Mucosa of gallbladder (tissue), 1 donor: ENCODE measurements around the gene MRPL49. TPM values are rescaled to one million over a fixed set of nuclear protein-coding genes. Genes with fewer than 3 reads are reported as not detected.

ENCODE experiments used
- DNase-seq: peaks from one replicate; pipeline ENCODE4 v3.0.0-alpha.2; 2020; ENCODE audit warnings: low spot score
- total RNA-seq: library from RNA; stranded (reverse); gene quantifications from one replicate; pipeline ENCODE4 v1.2.1, GENCODE V29; 2021
- donor health status: DM: no; HTN: no; CAD: no.

The MRPL49 gene
- total RNA-seq: 46.5 TPM

DNA sequence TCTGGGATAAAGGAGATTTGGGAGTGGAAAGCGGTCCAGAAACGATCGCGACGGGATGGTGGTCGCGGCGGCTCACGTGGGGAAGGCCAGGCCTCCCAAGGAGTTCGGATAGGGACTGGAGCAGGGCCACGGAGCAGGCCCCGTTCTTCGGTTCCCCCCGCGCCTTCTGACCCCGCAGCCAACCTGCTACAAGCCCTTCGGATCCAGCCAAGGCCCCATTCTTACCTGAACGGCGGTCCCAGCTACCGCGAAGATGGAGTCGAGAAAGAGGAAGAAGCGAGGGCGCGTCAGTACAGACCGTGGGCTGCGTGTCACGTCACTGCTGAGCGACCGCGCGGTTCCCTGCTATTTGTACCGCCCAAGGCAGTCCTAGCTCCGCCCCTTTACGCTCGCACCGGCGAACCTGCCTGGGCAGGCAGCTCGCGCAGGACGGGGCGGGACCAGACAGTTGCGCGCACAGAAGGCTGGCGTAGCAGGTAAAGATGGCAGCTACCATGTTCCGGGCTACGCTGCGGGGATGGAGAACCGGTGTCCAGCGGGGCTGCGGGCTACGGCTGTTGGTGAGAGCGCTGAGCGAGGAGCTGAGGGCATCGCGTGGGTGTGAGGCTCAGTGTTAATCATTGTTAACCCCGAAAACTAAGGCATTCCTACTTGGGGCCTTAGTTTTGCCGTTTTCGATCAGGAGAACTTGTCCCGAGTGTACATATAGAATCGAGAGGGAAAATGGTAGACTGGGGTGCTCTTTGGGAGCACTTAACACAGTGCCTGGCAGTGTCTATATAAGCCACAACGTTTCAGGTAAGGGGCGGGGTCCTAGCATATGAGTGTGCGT lies at the start of gene MRPL49, which contains the start of gene FAU:
MRPL49 (plus strand) TSS at position 457 of the 832 bp plus-strand sequence; CDS start at position 483, 26 bp downstream.
FAU (minus strand) TSS at position 270 of the 832 bp plus-strand sequence. CDS start 321 bp downstream, outside the sequence.
- DNase-seq: peak; percentile 99

DNA sequence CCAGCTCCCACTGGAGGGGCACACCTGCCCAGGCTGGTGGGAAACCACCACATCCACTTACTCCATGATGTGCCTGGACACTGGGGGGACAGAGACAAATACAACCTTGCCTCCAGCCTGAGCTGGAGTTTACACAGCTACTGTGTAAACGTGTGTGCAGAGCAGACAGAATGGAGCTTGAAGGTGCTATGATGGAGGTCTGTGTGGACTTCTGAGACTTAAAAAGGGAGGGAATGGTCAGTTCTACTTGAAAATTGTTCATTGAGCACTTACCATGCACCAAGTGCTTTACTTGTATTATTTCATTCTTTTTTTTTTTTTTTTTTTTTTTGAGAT lies 49.5 kb upstream of the MRPL49 start:
- no peak for DNase-seq

DNA sequence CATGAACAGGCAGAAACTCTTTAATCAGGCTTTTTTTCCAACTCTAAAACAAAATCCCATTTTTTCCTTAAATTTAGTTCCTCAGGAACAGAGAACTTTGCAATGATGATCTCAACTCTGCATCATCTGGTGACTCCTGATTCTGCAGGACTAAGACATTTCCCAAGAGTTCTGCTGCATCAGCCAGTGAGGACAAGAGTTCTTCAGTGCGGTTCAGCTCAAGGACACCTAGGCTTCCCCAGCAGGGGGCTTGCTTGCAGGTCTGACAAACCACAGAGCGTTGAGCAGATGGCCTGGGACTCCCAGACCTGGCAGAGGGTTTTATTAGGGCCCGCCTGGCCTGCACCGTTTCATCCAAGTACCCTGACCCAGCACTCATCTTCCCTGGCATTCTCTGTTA lies 44.7 kb upstream of the MRPL49 start:
- no peak for DNase-seq

DNA sequence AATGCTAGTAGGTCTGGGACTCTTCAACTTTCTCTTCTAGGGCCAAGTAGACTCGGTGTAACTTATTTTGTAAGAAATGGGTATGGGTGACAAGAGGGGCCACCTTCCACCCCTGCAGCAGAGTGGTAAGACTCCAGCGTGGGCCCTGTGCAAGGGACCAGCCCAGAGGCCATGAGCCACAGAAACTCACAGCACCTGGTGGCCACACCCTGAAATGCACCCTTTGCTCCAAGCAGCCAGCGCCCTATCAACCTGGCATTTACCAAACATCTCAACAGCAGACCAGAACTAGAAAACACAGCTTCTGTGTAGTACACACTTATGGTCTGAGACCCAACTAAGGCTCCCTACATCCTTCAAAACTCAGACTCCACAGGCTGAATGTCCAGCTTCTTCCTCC lies 44.0 kb upstream of the MRPL49 start:
- DNase-seq: peak; percentile 52

DNA sequence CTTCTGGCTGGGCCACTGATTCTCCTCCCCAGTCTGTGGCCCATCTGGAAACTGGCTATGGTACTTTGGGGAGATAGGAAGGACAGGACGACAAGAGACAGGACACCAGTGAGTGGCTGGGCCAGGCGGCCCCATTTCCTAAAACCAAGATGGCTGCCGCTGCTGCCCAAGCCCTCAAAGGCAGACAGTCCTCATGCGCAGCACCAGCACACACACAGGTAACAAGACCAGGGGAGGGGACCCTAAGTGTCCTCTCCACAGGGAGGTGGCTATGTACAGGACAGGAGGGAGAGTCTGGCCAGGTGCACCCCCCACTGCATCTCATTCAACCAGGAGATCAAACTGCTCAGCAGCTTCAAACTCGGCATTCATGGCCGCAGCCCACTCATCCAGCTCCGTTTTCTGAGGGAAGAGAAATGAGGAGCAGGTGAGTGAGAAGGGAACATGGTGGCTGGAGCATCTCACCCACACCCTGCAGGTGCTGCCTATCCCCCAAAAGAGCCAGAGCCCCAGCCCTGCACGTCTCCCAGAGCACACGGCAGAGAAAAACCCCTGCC lies 43.3 kb upstream of the MRPL49 start:
- no peak for DNase-seq

DNA sequence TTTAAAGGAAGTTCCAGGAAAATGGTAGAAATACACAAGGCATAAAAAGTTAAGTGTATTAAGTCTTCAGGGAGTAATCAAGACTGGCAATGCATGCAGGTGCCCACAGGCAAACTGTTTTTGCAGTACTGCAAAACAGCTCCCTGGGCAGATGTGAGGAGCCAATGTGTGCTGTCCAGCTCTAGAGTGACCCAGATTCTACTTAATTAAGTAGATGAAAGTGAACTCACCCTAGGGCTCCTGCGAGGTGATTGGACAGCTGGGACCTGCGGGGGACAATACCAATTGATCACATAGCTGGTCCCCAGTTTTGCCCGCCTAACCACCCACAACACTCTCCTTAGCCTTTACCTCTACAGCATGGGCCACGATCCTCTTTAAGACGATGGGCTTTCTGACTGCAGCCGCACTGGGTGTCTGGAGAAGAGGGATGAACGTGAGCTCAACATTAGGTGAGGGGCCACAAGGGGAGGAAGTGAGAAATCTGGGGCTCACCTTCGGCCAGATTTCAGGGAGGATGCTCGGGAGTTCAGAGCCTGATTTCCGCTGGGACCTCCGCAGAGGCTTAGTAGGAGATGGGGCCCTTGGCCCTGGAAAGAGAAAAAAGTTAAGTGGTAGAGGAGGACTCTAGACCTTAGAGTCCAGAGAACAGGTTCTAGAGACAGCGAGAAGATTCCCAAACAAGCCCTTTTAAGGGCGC lies 38.8 kb upstream of the MRPL49 start:
- DNase-seq: no peak

DNA sequence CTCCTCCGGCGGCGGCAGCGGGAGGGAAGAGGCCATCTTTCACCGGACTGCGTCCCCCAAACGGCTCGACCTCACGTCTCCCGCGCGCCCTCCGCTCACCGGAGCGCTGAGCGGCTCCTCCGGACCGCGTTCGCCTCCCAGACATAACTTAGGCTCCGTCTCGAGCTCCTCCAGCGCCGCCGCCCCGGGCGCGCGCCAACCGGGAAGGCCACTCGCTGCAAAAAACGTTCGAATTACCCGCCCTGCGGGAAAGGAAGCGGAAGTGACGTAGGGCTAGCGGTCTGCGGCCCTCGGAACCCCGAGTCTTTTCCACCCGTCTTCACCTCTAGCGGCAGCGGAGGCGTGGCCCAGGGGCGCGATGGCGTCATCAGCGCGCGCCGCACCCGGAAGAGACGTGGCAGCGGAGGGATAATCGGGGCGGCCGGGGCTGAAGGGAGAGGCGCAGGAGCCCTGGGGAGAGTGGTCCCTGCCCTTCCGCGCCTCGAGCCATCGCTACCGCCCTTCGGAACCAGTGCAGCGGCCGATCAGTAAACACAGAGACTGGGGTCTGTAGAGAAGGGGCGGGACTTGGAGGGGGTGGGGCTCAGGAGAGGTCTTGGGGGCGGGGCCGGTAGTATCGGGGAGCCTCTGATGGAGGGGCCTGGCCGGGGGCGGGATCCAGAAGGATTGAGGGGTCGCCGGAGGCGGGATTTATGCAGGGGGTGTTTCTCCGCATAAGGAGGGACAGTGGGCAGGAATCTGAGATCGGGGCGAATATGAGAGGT lies 38.1 kb upstream of the MRPL49 start, which contains the start of the genes CDCA5 and ZFPL1:
CDCA5 (minus strand) TSS at position 207 of the 764 bp plus-strand sequence; CDS start at position 145, 62 bp downstream.
ZFPL1 (plus strand) TSS at position 389 of the 764 bp plus-strand sequence. CDS start 477 bp downstream, outside the sequence.
- DNase-seq: peak; percentile 97

DNA sequence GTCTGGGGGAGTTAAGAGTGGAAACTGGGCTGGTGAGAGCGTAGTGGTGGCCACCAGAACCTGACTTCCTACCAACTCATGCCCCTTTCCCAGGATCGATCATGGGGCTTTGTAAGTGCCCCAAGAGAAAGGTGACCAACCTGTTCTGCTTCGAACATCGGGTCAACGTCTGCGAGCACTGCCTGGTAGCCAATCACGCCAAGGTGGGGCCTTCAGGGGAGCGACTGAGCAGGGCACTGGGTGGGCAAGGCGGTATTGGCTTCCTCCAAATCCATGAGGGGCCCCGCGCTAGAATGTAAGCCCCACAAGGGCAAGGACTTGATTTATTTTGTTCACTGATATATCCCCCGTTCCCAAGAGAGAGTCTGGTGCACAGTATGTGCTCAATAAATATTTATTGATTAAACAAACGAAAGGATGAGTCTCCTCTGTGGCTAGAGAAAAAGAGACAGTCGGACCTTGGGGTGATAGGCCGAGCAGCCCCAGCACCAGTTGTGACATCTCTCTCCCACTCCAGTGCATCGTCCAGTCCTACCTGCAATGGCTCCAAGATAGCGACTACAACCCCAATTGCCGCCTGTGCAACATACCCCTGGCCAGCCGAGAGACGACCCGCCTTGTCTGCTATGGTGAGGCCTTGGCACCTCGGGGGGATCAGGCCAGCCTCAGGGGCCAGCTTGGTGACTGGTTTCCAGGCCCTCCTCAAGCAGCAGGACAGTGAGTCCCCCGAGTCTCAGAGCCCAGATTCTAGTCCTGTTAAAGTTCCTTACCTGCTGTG lies 37.3 kb upstream of the MRPL49 start:
- DNase-seq: no peak

DNA sequence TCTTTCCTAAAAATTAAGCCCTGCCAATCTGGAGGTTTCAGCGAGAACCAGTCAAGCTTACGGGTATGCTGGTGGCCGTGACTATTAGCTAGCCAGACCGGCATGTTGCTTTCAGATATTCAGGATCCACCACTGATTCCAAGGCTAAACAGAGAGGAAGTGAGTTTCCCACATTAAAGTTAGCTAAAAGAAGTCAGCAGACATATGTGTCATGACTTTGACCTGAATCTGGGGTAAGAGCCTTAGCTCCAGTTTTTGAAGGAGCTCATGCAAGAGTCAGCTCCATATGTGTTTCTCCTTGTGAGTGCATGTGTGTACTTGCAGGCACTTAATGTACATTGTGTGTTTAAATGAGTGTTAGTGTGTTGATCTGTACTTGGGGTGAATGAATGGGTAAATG lies 36.7 kb upstream of the MRPL49 start:
- no peak for DNase-seq

DNA sequence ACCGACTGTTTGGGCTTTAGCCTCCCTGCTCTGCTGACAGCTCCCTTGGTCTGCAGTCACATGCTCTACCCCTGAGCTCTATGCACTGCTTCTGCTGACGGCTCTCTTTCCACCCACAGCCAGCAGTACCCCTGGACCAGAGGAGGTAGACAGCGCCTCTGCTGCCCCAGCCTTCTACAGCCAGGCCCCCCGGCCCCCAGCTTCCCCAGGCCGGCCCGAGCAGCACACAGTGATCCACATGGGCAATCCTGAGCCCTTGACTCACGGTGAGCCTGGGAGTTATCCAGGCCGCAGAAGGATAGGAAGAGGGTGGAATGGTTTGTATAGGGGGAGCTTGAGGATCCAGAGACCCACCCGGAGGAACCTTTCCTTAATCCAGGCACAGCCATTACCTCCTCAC lies 35.3 kb upstream of the MRPL49 start:
- DNase-seq: no peak

DNA sequence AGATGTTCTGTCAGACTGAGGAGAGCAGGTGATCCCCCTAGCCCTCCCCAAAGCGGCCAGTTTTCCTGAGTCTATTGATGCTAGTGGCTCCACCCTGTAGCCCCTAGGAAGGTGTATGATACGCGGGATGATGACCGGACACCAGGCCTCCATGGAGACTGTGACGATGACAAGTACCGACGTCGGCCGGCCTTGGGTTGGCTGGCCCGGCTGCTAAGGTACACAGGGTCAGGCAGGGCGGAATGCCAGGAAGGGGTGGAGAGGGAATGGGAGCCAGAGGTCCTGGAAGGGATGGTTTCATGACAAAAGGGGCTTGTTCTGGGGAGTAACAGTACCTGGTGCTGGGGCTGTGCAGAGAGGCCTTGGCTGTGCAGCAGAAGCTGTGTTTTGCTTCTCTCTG lies 34.9 kb upstream of the MRPL49 start:
- no peak for DNase-seq

DNA sequence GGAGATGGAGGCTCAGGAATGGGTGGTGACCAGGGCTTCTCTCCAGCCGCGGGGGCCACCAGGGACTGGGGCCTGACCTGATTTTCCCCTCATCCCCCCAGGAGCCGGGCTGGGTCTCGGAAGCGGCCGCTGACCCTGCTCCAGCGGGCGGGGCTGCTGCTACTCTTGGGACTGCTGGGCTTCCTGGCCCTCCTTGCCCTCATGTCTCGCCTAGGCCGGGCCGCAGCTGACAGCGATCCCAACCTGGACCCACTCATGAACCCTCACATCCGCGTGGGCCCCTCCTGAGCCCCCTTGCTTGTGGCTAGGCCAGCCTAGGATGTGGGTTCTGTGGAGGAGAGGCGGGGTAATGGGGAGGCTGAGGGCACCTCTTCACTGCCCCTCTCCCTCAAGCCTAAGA lies 34.3 kb upstream of the MRPL49 start:
- no peak for DNase-seq

DNA sequence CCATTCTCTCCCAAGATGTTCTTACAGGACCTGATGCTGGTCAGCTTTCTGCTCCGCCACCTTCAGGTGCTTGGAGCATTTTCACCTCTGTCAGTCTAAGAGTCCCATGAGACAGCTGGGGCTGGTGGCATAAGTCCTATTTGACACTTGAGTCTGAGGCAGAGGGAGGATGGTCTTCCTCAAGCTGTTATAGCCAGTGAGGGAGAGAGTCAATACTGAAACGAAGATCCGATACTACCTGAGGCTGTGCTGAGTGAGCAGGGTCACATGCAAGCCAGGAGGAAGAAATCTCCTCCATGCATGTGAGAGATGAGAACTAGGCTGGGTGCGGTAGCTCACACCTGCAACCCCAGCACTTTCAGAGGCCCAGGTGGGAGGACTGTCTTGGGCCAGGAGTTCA lies 32.5 kb upstream of the MRPL49 start:
- no peak for DNase-seq

DNA sequence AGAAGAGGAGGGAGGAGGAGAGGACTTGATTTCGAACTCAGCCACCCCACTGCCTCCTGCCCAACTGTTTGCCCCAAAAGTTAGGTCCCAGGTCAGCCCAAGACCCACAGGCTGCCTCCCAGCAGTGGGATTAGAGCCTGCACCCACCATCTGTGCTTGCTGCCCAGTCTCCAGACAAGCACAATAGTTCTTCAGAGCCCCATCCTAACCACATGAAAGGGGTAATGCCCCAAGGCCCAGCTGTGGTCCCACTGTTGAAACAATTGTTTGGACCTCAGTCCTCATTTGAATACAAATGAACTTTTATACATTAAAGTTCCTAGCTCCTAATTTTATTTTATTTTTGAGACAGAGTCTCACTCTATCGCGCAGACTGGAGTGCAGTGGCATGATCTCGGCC lies 31.5 kb upstream of the MRPL49 start:
- DNase-seq: no peak

DNA sequence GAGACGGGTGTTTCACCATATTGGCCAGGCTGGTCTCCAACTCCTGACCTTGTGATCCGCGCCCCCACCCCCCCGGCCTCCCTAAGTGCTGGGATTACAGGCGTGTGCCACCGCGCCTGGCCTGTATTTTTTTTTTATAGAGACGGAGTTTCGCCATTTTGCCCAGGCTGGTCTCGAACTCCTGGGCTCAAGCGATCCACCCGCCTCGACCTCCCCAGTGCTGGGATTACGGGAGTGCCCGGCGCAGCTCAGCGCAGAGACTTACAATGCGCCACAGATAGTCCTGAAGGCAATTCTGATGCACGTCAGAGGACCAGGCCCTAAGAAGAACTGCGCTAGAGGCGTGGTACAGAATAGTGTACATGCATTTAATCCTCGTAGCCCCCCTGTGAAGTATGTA lies 26.7 kb upstream of the MRPL49 start:
- DNase-seq: no peak

DNA sequence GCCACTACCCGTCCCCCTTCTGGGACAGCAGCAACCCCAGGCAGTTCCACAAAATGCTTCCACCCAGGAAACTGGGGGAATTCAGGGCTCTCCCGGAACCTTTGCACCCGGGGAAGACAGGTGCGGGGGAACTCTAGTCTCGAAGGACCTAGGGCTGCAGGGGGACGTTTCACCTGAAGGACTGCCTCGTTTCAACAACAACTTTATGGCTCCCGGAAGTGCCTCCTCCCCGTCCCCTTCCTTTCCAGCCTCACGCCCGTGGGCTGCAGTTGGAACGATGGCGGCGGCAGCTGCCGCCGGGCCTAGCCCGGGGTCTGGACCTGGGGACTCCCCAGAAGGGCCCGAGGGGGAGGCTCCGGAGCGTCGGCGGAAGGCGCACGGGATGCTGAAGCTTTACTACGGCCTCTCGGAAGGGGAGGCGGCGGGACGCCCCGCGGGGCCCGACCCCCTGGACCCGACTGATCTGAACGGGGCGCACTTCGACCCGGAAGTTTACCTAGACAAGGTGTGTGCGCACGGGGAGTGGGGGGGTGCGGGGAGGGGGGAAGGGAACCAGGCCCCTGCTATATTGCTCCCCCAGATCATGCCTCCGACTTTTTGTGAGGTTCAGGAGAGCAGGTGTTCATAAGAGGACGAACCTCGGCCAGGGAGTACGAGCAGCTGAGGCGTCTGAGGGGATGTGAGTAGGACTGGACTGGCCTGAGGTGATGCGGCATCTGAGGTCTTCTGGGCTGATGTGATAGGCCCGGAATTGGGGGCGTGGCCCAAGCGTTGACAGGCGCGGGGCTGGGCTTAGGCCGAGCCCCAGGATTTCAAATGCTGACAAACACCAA lies 25.9 kb upstream of the MRPL49 start, which contains the start of gene VPS51:
VPS51 (plus strand) TSS at position 241 of the 833 bp plus-strand sequence; CDS start at position 278, 37 bp downstream.
- peak; percentile 86 for DNase-seq

DNA sequence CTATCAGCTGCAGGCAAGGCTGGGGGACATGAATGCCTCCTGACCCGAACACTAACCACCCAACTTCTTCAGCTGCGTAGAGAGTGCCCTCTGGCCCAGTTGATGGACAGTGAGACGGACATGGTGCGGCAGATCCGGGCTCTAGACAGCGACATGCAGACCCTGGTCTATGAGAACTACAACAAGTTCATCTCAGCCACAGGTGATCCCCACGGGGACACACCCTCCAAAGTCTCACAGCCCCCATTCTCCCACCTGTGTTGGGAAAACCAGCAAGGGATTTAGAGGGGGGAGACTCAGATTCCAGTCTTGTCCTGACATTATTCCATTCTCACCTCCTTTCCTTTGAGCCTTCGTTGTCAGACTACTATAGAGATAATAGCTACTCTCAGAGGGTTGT lies 25.2 kb upstream of the MRPL49 start:
- DNase-seq: no peak

DNA sequence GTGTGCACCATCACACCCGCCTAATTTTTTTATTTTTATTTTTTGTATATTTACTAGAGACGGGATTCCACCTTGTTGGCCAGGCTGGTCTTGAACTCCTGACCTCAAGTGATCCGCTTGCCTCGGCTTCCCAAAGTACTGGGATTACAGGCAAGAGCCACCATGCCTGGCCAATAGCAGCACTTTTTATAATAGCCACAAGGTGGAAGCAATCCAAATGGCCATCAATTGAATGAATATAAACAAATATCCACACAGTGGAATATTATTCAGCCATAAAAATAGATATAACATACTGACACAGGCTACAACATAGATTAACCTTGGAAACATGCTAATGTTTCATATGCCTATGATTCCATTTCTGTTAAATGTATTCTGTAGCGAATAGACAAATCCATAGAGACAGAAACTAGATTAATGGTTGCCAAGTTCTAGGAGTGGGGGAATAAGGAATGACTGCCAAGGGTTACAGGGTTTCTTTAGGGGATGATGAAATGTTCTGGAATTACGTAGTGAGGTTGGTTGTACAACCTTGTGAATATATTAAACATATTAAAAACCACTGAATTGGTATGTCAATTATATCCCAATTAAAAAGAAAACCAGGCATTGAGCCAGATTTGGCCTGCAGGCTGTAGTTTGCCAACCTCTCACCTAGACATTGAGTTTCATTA lies 21.3 kb upstream of the MRPL49 start:
- no peak for DNase-seq
